ENCODE results near the gene PRKCE.

DNA sequence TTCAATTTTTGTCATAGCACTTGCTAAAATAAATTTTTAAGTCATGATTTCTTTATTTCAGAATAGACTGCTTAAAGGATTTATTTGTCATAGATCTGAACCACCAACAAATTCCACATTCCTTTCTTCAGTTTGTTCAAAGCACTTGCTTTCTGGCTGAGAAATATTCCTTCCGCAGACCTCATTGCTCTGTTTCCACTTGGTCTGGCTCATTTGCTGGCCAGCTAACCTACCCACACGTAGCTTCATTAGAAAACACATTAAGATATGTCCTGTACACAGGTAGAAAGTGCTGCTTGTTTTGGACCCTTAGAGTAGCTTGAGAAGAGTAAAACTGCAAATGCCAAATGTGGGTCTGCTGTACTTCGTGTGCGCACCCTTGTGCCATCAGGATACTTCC is 479.0 kb downstream of the PRKCE start:
- TF ChIP-seq POLR2A (IDR thresholded peaks at IDR 0.05; ENCODE audit: low read depth, low read length): no peak
- no peak for TF ChIP-seq POLR2AphosphoS5 (IDR thresholded peaks at IDR 0.05; ENCODE audit: low read depth, low read length)
